Fibroblast of the aortic adventitia (primary cell): ENCODE data around the gene PTTG1IP. TPM values are rescaled to one million over a fixed set of nuclear protein-coding genes. Genes with fewer than 3 reads are reported as not detected.

Source experiments
- DNase-seq: peaks from one replicate; pipeline ENCODE4 v3.0.0-alpha.2; 2010; ENCODE audit warnings: low read depth
- H3K4me3 ChIP-seq: 2 replicates; pipeline ENCODE4 v1.5.1; 2011; ENCODE audit warnings: low read depth, mild to moderate bottlenecking, control low read depth, low read length, moderate library complexity
- total RNA-seq: library from RNA; depleted of rRNA; stranded (reverse); fragments of >200 nt; gene quantifications from 2 replicates; pipeline ENCODE4 v1.2.3, GENCODE V29; 2012; ENCODE audit warnings: low replicate concordance
- TF ChIP-seq, protein P1 (sequence below): IDR thresholded peaks from 2 replicates; pipeline ENCODE4 v1.5.1; 2011; ENCODE audit warnings: mild to moderate bottlenecking, low read length, control low read depth, inconsistent platforms; ENCODE audit not compliant: insufficient read depth

Gene PTTG1IP
- total RNA-seq, 1 donor = 226 TPM

DNA sequence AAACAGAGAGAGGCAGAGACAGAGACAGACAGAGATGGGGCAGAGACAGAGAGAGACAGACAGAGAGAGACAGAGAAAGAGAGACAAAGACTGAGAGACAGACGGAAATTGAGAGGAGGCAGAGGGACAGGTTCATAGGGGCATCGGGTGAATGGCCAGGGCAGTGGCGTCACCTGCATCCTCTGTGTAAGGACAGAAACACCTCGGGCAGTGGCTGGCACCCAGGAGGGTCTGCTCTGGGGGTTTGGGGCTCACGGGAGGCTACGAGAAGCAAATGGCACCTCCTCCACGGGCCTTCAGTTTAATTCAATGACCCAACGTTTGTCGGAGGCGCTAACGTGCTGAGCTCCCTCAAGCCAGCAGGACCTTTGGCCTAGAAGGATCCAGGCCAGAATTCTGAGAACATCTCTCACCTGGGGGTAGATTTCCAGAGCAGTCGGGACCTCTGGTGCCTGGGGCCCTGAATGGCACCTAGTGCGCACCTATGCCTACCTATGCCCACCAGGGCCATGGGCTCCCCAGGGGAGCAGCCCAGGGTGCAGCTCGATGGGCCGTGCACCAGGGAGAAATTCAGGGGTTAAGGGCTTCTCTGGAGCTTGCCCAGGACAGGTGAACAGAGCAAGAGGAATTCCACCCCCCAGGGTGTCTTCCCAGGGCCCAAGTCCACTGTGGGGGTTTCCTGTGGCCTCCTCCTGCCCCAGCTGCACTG is 20.6 kb upstream of the PTTG1IP start:
- no peak overlapping the region for H3K4me3 ChIP-seq
- DNase-seq = no peak
- TF ChIP-seq, protein P1, sequence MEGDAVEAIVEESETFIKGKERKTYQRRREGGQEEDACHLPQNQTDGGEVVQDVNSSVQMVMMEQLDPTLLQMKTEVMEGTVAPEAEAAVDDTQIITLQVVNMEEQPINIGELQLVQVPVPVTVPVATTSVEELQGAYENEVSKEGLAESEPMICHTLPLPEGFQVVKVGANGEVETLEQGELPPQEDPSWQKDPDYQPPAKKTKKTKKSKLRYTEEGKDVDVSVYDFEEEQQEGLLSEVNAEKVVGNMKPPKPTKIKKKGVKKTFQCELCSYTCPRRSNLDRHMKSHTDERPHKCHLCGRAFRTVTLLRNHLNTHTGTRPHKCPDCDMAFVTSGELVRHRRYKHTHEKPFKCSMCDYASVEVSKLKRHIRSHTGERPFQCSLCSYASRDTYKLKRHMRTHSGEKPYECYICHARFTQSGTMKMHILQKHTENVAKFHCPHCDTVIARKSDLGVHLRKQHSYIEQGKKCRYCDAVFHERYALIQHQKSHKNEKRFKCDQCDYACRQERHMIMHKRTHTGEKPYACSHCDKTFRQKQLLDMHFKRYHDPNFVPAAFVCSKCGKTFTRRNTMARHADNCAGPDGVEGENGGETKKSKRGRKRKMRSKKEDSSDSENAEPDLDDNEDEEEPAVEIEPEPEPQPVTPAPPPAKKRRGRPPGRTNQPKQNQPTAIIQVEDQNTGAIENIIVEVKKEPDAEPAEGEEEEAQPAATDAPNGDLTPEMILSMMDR = no peak

DNA sequence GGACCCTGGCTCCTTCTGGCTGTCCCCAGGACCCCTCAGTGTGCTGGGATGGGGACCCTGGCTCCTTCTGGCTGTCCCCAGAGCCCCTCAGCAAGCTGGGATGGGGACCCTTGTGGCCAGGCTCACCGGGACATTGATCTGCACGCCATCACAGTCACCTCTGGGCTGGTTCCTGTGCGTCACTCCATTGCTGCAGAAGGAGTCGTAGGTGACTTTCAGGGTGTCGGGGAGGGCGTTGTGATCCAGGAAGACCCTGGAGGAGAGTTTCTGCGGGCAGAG is 19.7 kb upstream of the PTTG1IP start:
- TF ChIP-seq, protein P1 = no peak
- no peak for DNase-seq
- H3K4me3 ChIP-seq = no peak overlapping the region

DNA sequence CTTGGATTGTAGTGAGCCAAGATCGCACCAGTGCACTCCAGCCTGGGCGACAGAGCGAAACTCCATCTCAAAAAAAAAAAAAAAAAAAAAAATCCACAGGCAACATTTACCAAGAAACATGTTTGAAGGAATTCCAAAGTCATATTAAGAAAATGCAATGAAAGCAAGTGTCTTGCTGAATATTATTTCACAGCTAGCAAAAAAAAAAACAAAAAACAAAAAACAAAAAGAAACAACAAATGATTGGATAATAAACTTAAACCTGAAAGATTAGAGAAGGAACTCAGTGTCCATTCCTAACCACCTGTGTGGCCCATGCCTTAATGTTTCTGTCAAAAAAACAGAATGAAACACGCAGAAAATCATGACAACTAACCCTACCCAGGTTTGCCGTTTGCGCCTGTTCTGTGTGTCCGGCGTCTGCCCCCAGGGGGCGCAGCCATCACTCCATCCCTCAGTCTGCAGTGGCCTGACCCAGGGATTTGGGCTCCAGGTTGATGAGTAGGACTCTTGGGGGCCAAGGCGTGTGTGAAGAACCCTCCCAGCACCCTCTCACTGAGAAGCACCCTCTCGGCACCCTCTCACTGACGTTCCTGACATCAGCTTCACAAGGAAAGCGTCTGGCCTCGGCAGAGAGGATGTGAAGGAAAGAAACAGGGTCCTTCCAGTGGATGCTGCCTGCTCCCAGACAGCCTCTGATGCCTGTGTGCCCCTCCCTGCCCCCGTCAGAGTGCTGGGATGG is 19.2 kb upstream of the PTTG1IP start:
- TF ChIP-seq, protein P1 = peak; percentile 97
- no peak overlapping the region for H3K4me3 ChIP-seq
- peak; percentile 63 for DNase-seq

DNA sequence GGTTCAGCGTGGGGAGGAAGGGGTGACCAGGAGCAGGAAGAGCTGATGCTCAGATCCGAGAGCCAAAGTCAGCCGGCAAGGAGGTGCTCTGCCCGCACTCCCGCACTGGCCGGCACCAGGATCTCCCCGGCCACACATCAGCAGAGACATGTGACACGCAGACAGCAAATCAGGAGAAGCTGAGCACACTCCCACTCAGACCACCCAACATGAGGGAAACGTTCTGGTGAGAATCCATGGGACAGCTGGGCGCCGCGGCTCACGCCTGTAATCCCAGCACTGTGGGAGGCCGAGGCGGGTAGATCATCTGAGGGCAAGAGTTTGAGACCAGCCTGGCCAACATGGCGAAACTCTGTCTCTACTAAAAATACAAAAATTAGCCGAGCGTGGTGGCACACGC is 18.6 kb upstream of the PTTG1IP start:
- TF ChIP-seq, protein P1 = no peak
- DNase-seq = no peak
- H3K4me3 ChIP-seq = no peak overlapping the region

DNA sequence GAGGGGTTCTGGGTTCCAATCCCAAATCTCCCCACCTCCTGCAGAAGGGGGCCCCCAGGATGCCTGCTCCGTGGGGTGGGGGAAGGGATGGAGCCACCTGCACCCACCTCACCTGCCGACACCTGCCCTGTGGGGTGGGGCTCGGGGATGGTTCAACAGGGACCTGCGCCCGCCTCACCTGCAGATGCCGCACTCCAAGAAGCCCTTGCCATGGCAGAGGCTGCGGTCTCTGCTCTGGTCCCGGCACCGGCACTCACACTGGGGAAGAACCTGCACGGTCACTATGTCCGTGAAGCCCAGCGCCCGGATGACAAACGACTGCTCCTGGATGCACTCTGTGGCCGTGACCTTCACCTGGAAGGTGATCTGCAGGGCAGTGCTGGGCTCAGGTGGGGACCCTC is 18.1 kb upstream of the PTTG1IP start:
- TF ChIP-seq, protein P1 = no peak
- no peak overlapping the region for H3K4me3 ChIP-seq
- no peak for DNase-seq

DNA sequence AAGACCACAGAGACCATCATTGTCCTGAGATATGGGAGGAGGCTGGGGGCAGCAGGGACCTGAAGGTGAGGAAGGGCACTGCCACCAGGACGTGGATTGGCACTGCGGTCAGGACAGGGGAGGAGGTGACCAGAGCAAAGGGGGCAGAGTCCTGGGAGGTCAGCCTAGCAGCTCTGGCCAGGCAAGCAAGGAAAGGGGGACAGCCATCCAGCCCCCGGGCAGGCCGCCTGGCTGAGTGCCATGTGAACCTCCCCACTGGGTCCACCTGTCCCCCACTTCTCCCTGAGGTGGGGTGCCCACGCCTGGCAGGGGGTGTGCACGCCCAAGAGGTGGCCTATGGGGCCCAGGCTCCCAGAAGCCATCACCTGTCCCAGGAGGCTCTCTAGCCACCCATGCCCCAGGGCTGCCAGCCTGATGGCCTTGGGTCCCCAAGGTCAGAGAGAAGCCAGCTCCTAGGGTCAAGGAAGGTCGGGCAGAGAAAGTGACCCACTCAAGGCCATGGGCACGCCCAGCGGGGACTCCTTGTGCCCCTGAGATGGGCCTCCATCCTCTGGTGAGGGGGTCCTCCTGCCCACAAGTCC is 17.6 kb upstream of the PTTG1IP start:
- TF ChIP-seq, protein P1 = no peak
- no peak overlapping the region for H3K4me3 ChIP-seq
- DNase-seq = no peak
